Ishikawa (cell line): ENCODE results near the gene ZNF804A.

Source experiments
- CEBPB ChIP-seq: IDR thresholded peaks from 2 replicates; pipeline ENCODE4 v1.6.1; 2012
- CREB1 ChIP-seq: IDR thresholded peaks from 2 replicates; pipeline ENCODE4 v1.6.1; 2012; ENCODE audit warnings: low read depth
- EGR1 ChIP-seq: IDR thresholded peaks from 2 replicates; pipeline ENCODE4 v1.6.1; 2012
- EP300 ChIP-seq: IDR thresholded peaks from 2 replicates; pipeline ENCODE4 v1.6.1; 2012; ENCODE audit warnings: borderline replicate concordance
- FOXM1 ChIP-seq: IDR thresholded peaks from 2 replicates; pipeline ENCODE4 v1.6.1; 2012; ENCODE audit warnings: low read depth, borderline replicate concordance
- NFIC ChIP-seq: IDR thresholded peaks from 2 replicates; pipeline ENCODE4 v1.6.1; 2012
- RAD21 ChIP-seq: IDR thresholded peaks from 2 replicates; pipeline ENCODE4 v1.6.1; 2012; ENCODE audit warnings: low read depth
- TAF1 ChIP-seq: IDR thresholded peaks from 2 replicates; pipeline ENCODE4 v1.6.1; 2012; ENCODE audit warnings: low read depth, mild to moderate bottlenecking
- TCF12 ChIP-seq: IDR thresholded peaks from 2 replicates; pipeline ENCODE4 v1.6.1; 2012; ENCODE audit warnings: low read depth
- TEAD4 ChIP-seq: IDR thresholded peaks from 2 replicates; pipeline ENCODE4 v1.6.1; 2012
- YY1 ChIP-seq: IDR thresholded peaks from 2 replicates; pipeline ENCODE4 v1.6.1; 2012; ENCODE audit warnings: low read depth
- ZBTB7A ChIP-seq: IDR thresholded peaks from 2 replicates; pipeline ENCODE4 v1.6.1; 2012; ENCODE audit warnings: low read depth
- TF ChIP-seq, protein P1 (sequence below): IDR thresholded peaks from 2 replicates; pipeline ENCODE4 v1.6.1; 2012
- TF ChIP-seq, protein P2 (sequence below): IDR thresholded peaks from 2 replicates; pipeline ENCODE4 v1.6.1; 2012
- TF ChIP-seq, protein P3 (sequence below): IDR thresholded peaks from 2 replicates; pipeline ENCODE4 v1.6.1; 2012; ENCODE audit warnings: low read depth, mild to moderate bottlenecking

The ZNF804A gene

DNA sequence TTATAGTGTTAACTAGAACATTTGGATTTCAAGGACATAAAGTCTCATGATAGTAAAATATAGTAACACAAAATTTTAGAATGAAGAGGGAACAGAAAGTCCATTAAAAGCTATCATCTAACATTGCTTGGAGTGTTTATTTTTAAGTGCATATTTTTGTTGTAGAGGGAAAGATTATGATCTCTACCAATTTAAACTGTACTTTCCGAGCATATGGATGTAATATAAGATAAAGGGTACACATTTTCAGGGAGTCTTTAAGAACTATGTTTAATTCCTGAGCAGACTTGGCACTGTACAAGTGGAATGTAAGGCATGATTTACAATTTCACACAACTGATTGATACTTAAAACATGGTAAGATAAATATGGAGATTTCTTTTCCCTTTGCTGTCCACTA is 34.2 kb upstream of the ZNF804A start:
- TF ChIP-seq TAF1 (no peak), RAD21 (no peak), FOXM1 (no peak), TEAD4 (no peak), ZBTB7A (no peak), EP300 (no peak), NFIC (no peak), CREB1 (no peak), TCF12 (no peak), CEBPB (no peak), YY1 (no peak), EGR1 (no peak)
- TF ChIP-seq, protein P1, sequence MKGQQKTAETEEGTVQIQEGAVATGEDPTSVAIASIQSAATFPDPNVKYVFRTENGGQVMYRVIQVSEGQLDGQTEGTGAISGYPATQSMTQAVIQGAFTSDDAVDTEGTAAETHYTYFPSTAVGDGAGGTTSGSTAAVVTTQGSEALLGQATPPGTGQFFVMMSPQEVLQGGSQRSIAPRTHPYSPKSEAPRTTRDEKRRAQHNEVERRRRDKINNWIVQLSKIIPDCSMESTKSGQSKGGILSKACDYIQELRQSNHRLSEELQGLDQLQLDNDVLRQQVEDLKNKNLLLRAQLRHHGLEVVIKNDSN = no peak
- TF ChIP-seq, protein P2, sequence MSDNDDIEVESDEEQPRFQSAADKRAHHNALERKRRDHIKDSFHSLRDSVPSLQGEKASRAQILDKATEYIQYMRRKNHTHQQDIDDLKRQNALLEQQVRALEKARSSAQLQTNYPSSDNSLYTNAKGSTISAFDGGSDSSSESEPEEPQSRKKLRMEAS = no peak
- TF ChIP-seq, protein P3, sequence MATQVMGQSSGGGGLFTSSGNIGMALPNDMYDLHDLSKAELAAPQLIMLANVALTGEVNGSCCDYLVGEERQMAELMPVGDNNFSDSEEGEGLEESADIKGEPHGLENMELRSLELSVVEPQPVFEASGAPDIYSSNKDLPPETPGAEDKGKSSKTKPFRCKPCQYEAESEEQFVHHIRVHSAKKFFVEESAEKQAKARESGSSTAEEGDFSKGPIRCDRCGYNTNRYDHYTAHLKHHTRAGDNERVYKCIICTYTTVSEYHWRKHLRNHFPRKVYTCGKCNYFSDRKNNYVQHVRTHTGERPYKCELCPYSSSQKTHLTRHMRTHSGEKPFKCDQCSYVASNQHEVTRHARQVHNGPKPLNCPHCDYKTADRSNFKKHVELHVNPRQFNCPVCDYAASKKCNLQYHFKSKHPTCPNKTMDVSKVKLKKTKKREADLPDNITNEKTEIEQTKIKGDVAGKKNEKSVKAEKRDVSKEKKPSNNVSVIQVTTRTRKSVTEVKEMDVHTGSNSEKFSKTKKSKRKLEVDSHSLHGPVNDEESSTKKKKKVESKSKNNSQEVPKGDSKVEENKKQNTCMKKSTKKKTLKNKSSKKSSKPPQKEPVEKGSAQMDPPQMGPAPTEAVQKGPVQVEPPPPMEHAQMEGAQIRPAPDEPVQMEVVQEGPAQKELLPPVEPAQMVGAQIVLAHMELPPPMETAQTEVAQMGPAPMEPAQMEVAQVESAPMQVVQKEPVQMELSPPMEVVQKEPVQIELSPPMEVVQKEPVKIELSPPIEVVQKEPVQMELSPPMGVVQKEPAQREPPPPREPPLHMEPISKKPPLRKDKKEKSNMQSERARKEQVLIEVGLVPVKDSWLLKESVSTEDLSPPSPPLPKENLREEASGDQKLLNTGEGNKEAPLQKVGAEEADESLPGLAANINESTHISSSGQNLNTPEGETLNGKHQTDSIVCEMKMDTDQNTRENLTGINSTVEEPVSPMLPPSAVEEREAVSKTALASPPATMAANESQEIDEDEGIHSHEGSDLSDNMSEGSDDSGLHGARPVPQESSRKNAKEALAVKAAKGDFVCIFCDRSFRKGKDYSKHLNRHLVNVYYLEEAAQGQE = no peak

DNA sequence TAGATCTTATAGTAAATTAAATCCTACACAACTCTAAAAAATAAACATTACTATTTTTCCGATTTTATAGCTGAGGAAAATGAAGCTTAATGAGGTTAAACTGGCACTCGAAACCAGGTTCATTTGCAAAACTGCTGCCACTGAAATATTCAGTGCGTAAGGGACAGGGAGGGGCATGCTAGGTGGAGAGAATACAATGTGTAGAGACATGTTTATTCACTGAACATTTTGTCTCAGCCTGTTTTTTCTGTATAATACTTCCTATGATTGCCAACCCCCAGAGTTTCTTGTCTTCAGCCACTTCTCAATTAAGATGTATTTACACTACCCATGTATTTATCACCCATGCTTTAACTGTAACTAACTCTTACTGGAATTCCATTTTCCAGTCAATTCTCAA is 31.6 kb upstream of the ZNF804A start:
- no peak for TF ChIP-seq EP300
- no peak for TF ChIP-seq FOXM1
- TF ChIP-seq EGR1 = no peak
- TF ChIP-seq CEBPB = no peak
- no peak for TF ChIP-seq TAF1
- no peak for TF ChIP-seq TEAD4

DNA sequence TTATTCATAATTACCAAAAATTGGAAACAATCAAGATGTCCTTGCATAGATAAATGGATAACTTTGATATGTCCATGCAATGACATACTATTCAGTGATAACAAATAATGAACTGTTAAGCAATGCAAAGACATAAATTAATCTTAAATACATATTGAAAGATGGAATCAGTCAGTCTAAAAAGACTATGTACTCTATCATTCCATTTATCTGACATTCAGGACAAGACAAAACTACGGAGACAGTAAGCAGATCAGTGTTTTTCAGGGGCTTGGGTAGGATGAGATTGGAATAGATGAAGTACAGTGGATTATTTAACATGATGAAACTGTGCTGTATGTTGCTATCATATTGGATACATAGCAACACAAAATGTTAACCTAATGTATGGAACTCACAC is 21.3 kb upstream of the ZNF804A start:
- TF ChIP-seq TAF1 = no peak
- no peak for TF ChIP-seq EP300
- TF ChIP-seq EGR1 = no peak
- no peak for TF ChIP-seq TEAD4
- no peak for TF ChIP-seq ZBTB7A
- TF ChIP-seq RAD21 = no peak
- no peak for TF ChIP-seq TCF12

DNA sequence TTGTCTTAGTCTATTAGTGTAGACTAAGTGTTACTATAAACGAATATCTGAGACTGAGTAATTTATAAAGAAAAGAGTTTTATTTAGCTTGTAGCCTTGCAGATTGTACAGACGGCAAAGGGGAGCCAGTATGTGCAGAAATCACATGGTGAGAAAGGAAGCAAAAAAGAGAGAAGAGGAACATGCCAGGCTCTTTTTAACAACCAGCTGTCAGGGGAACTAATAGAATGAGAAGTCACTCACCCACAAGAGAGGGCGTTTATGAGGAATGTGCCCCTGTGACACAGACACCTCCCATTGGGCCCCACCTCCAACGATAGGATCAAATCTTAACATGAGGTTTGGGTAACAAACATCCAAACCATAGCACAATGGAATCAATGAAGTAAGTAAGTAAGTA is 20.6 kb upstream of the ZNF804A start:
- TF ChIP-seq NFIC (no peak), CREB1 (no peak), EGR1 (no peak), EP300 (no peak), ZBTB7A (no peak)
- TF ChIP-seq, protein P2 = no peak

DNA sequence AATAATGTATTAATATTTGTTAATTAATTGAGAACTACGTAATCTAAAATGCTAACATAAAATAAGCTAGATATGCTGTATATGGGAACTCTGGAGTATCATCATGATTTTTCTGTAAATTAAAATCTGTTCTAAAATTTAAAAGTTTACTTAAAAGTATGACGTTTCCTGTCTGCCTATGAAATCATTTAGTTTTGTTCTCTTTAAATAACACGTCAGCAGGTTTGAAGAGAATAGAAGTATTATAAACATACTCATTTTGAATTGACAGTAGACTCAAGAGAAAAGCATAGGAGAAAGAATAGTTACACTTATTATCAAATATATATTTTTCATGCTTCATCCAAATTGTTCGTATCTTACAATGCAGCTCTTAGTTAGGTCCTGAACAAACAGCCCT is 19.1 kb upstream of the ZNF804A start:
- TF ChIP-seq, protein P3 = no peak
- TF ChIP-seq CREB1 = no peak
- TF ChIP-seq EGR1 = no peak
- TF ChIP-seq TEAD4 = no peak
- TF ChIP-seq EP300 = no peak
- TF ChIP-seq NFIC = no peak
- TF ChIP-seq TCF12 = no peak
- TF ChIP-seq, protein P2 = no peak
- no peak for TF ChIP-seq TAF1
- no peak for TF ChIP-seq ZBTB7A
- TF ChIP-seq YY1 = no peak
- TF ChIP-seq FOXM1 = no peak
- TF ChIP-seq, protein P1 = no peak
- no peak for TF ChIP-seq RAD21
- TF ChIP-seq CEBPB = no peak

DNA sequence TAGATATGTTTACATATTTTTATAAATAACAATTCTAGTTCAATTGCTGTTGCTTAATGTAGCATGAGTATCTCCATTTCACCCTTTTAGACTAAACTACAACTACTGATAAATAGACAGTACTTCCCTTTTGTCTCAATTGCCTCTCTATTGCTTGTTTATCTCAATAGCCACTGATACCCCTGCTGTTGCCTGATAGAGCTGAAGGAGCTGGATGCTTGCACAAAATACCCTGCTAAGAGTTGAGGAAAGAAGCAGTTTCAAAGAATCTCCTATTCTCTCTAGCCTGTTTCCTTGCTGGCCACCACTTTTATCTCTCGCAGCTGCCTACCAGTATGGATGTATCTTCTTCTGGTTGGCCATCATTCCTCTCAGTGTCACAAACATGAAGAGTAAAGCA is 16.9 kb upstream of the ZNF804A start:
- TF ChIP-seq FOXM1 = no peak
- no peak for TF ChIP-seq CREB1
- no peak for TF ChIP-seq TCF12
- TF ChIP-seq, protein P2 = no peak
- TF ChIP-seq, protein P1 = no peak
- no peak for TF ChIP-seq NFIC
- no peak for TF ChIP-seq RAD21
